Measurements from ENCODE around the gene TSN. TPM values are rescaled to one million over a fixed set of nuclear protein-coding genes. Genes with fewer than 3 reads are reported as not detected.

The TSN gene
- total RNA-seq, 1 experiment from 2014 or later = 60.7 TPM

GRCh38 chr2:121741450-121741849 lies 14.0 kb upstream of the TSN start:
- no peaks in the 10 kb centered on the region for H3K36me3 Mint-ChIP-seq (ENCODE audit: insufficient read depth, unreplicated experiment)
- no peak for TF ChIP-seq CTCF (IDR thresholded peaks at IDR 0.05; ENCODE audit: unreplicated experiment)
- DNase-seq (ENCODE audit: unreplicated experiment) = no peak
- no peak overlapping the region for H3K4me3 Mint-ChIP-seq (ENCODE audit: unreplicated experiment)
- H3K4me1 Mint-ChIP-seq (ENCODE audit: insufficient read depth, unreplicated experiment) = peaks cover 5% of the 10 kb centered on the region
- no peaks in the 10 kb centered on the region for H3K9me3 Mint-ChIP-seq (ENCODE audit: unreplicated experiment)
- CTCF ChIA-PET = interaction anchor here (0.6 to 1.2 kb wide), 2 partner anchors 10 to 28 kb away, joined by 3 read pairs; no protein-coding TSS in a partner anchor
- no peaks in the 10 kb centered on the region for H3K27me3 Mint-ChIP-seq (ENCODE audit: insufficient read depth, unreplicated experiment)
- H3K27ac Mint-ChIP-seq (ENCODE audit: low read depth, unreplicated experiment) = no peak overlapping the region
- intact Hi-C loops (cut with micrococcal nuclease) = no loop called here
- no TSS peak for BruUV-seq (replicated peaks)
- POLR2A ChIA-PET = no interaction called here

- no peaks in the 10 kb centered on the region for H3K4me1 Mint-ChIP-seq (ENCODE audit: insufficient read depth, unreplicated experiment)
- no peak for TF ChIP-seq CTCF (IDR thresholded peaks at IDR 0.05; ENCODE audit: unreplicated experiment)
- ChIA-PET CTCF (no interaction called here), POLR2A (no interaction called here)
- H3K4me3 Mint-ChIP-seq (ENCODE audit: unreplicated experiment) = no peak overlapping the region
- no peaks in the 10 kb centered on the region for H3K27me3 Mint-ChIP-seq (ENCODE audit: insufficient read depth, unreplicated experiment)
- no peak for DNase-seq (ENCODE audit: unreplicated experiment)
- peaks cover 7% of the 10 kb centered on the region for H3K36me3 Mint-ChIP-seq (ENCODE audit: insufficient read depth, unreplicated experiment)
- BruUV-seq (replicated peaks) = no TSS peak
- no peak overlapping the region for H3K27ac Mint-ChIP-seq (ENCODE audit: low read depth, unreplicated experiment)
- H3K9me3 Mint-ChIP-seq (ENCODE audit: unreplicated experiment) = peaks cover 8% of the 10 kb centered on the region
- intact Hi-C loops (cut with micrococcal nuclease) = loop anchor here (5.0 kb wide), 1 partner anchor 344 kb away; no protein-coding TSS in a partner anchor
Observed at GRCh38 chr2:121746071-121746578, 9.3 kb upstream of the TSN start.

GRCh38 chr2:121748202-121748601 lies 7.2 kb upstream of the TSN start:
- TF ChIP-seq CTCF (IDR thresholded peaks at IDR 0.05; ENCODE audit: unreplicated experiment) = peak; percentile 38
- POLR2A ChIA-PET = interaction anchor here (1.0 to 1.4 kb wide), 3 partner anchors 11 to 673 kb away, joined by 3 to 6 read pairs (median 4); partner anchors contain the start of genes NIFK and RNU4ATAC
- H3K4me3 Mint-ChIP-seq (ENCODE audit: unreplicated experiment) = no peak overlapping the region
- CTCF ChIA-PET = interaction anchor here (0.7 kb wide), 2 partner anchors 647 to 1418 kb away, joined by 3 to 4 read pairs; no protein-coding TSS in a partner anchor
- BruUV-seq (replicated peaks) = no TSS peak
- peaks cover 8% of the 10 kb centered on the region for H3K9me3 Mint-ChIP-seq (ENCODE audit: unreplicated experiment)
- peaks cover 11% of the 10 kb centered on the region for H3K36me3 Mint-ChIP-seq (ENCODE audit: insufficient read depth, unreplicated experiment)
- H3K27ac Mint-ChIP-seq (ENCODE audit: low read depth, unreplicated experiment) = no peak overlapping the region
- intact Hi-C loops (cut with micrococcal nuclease) = loop anchor here (5.0 kb wide), 1 partner anchor 346 kb away; no protein-coding TSS in a partner anchor
- DNase-seq (ENCODE audit: unreplicated experiment) = peak; percentile 64
- H3K27me3 Mint-ChIP-seq (ENCODE audit: insufficient read depth, unreplicated experiment) = no peaks in the 10 kb centered on the region
- no peaks in the 10 kb centered on the region for H3K4me1 Mint-ChIP-seq (ENCODE audit: insufficient read depth, unreplicated experiment)

- ChIA-PET CTCF (no interaction called here), POLR2A (interaction anchor here (0.7 to 3.7 kb wide), 7 partner anchors 18 to 228 kb away, joined by 3 to 42 read pairs (median 8); partner anchors contain the start of genes CLASP1, NIFK and RNU4ATAC)
- H3K4me3 Mint-ChIP-seq (ENCODE audit: unreplicated experiment) = peak overlapping the region; percentile 79
- peaks cover 5% of the 10 kb centered on the region for H3K9me3 Mint-ChIP-seq (ENCODE audit: unreplicated experiment)
- no peak for DNase-seq (ENCODE audit: unreplicated experiment)
- no peaks in the 10 kb centered on the region for H3K27me3 Mint-ChIP-seq (ENCODE audit: insufficient read depth, unreplicated experiment)
- H3K27ac Mint-ChIP-seq (ENCODE audit: low read depth, unreplicated experiment) = peak overlapping the region; percentile 91
- TSS peak; percentile 93 for BruUV-seq (replicated peaks)
- no peak for TF ChIP-seq CTCF (IDR thresholded peaks at IDR 0.05; ENCODE audit: unreplicated experiment)
- peaks cover 27% of the 10 kb centered on the region for H3K36me3 Mint-ChIP-seq (ENCODE audit: insufficient read depth, unreplicated experiment)
- intact Hi-C loops (cut with micrococcal nuclease) = loop anchor here (1.0 kb wide), 1 partner anchor 33 kb away; no protein-coding TSS in a partner anchor
- peaks cover 6% of the 10 kb centered on the region for H3K4me1 Mint-ChIP-seq (ENCODE audit: insufficient read depth, unreplicated experiment)
Observed at GRCh38 chr2:121754851-121755236, 607 bp upstream of the TSN start.
